HCEC 1CT (cell line): ENCODE results near the gene CMIP.

Source experiments
- DNase-seq: peaks from one replicate; pipeline ENCODE4 v3.0.0-alpha.2; 2017

CMIP gene

DNA sequence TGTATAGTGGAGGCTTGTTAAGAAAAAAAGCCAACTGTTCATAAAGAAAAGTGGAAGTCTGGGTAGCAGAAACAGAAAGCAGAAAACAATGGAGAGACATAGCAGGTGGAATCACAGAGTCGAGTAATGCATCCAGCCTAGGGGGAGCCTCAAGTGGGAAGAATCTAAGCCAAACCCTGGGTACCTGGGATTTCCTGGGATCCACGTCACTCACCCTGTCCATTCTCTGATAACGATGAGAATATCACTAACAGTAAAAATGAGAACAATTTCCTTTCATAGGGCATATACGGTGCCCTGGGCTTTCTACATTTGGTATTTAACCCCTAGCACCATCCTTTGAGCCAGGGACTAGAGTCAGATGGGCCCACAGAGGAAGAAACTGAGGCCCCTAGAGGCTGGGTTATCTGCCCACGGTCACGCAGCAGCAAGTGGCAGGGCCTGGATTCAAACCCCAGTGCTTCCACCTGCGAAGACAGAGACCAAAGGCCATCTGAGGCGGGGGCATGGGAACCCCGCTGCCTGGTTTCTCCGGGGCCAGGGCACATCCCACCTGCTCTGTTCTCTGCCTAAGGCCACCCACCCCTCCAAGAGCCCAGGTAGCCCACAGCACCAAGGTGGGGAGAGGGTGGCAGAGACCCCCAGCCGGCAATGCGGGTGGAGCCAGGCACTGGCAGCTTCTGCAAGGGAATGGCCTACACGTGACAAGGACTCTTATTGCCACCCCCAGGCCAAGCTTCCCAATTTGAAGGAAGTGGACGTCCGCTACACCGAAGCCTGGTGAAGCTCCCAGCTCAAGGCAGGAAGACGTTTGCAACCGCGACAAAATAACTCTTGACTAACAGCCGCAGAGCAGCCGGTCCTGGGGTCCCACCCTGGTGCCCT, 264.6 kb downstream of the CMIP start:
- no peak for DNase-seq

DNA sequence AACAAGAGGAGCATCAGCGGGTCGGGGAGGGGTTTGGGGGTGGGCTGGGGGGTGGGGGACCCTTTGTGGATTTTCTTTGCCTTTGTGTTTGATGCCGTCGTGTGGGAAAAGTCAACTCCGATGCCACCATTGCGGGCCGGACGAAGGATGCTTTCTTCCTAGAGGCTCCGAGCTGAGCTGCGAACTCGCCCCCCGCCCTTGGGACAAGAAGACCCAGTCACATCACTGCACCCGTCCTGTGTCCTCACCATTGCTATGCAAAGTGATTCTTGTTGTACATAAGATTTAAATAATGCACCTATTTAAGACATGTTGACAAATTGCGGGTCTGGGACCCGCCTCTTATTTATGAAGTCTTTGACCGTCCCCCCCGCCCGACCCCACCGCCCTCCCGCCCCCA, 265.4 kb downstream of the CMIP start:
- no peak for DNase-seq

DNA sequence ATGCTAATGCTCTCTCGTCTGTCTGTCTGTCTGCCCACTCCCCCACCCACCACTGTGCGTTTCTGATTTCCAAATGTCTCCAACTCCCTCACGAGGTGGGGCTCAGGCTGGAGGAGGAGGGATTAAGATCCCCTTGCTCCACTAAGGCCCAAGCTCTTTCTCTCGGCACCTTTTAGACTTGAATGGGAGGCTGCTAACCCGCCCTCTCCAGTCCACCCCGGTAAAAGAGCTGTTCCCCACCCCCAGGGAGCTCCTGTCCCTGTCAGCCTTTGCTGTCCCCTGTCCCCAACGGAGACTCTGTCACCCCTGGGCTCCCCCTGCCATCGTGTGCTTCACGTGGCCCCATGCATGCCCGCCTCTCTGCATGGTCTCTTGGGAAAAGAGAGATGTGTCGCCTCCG, 266.0 kb downstream of the CMIP start:
- no peak for DNase-seq

DNA sequence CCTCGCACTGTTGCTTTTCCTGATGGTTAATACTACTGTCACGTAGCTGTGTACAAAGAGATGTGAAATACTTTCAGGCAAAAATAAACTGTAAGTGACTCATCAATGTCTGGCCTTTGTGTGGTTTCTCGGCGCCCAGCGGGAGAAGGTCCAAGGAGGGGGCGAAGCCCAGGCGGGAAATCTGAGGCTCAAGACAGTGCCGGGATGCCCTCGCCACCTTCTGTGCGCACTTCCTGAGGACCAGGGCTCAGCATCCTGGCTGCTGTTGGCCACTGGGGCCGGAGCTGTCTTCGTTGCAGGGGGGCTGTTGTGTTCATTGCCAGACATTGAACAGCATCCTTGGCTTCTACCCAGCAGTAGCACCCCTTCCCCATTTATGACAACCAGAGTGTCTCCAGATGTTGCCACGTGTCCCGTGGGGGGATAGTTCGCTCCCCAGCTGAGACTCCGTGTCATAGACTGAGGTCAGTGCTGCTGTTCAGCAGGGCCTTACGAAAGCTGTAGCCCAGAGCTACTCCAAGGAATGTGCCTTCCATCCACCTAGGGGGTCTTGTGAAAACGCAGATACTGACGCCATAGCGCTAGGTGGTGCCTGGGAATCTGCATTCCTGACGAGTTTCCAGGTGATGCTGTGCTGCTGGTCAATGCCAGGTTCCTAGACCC, 267.2 kb downstream of the CMIP start:
- DNase-seq = peak; percentile 90

DNA sequence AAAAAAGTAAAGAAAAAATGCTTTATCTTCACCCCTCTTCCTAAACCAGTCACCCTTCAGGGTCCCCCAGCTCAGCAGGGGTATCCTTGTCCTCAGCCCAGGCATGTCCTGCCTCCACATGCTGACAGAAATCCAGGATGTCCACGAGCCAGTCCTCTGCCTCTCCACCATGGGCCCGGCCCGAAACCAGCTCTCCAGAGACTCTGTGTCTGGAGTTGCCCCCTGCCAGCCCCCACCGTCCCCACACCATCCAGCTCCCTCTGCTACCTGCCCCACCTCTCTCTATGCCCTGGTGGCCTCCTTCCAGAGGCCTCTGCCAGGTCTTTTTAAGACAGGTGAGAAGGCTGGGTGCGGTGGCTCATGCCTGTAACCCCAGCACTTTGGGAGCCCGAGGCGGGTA, 268.1 kb downstream of the CMIP start:
- no peak for DNase-seq

DNA sequence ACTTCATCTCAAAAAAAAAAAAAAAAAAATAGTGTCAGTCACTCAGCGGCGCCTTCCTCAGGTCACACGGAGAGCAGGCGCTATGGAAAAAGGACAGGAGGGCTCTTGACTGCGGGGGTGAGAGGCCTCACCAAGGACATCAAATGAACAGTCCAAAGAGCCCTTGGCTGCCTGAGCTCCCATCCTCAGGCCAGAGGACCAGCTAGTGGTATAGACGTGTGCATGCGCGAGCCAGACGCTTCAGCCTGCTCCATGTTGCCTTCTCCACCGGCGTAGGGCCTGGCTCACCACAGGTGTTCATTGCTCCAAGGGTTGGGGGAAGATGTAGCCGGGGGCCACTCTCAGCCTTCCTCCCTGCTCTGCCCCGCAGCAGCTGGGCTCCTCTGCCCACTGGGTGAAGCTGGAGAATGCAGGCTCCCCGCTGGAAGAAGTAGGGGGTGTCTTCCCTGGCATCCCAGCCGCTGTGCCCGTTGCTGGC, 268.7 kb downstream of the CMIP start:
- no peak for DNase-seq

DNA sequence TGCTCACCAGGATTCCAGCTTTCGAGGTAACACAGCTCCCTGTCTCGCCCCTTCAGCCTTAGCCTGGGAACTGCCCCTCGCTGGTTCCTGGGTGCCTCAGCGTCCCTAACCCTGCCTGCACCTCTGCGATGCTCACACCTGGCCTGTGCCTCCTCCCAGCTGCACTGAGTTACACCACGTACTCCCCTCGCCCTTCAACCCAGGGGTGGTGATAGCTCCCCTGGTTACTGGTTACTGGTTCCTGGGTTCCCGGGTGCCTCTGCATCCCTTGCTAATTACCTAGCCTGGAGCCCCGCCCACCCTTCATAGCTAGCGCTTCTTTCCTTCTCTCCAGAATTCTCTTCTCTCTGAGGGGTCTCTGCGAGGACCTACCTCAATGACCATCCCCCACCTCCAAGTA, 269.2 kb downstream of the CMIP start:
- DNase-seq = no peak

DNA sequence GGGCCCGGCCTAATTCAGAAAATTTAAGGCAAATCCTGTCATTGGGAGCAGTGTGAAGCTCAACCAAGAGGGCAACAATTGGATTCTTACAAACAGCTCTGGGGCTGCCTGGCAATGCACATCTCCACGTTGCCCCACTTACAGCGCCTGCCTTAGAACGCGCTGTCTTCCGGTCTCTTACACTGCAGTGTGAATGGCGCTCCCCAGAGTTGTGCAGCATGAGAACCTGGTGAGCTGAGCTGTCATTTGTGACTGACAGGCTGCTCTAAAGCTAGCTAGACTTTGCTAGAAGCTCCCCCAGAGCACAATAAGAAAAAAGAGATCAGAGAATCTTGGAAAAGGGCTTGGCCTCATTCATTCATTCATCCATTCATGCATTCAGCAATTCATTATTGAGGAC, 270.0 kb downstream of the CMIP start:
- DNase-seq = no peak

DNA sequence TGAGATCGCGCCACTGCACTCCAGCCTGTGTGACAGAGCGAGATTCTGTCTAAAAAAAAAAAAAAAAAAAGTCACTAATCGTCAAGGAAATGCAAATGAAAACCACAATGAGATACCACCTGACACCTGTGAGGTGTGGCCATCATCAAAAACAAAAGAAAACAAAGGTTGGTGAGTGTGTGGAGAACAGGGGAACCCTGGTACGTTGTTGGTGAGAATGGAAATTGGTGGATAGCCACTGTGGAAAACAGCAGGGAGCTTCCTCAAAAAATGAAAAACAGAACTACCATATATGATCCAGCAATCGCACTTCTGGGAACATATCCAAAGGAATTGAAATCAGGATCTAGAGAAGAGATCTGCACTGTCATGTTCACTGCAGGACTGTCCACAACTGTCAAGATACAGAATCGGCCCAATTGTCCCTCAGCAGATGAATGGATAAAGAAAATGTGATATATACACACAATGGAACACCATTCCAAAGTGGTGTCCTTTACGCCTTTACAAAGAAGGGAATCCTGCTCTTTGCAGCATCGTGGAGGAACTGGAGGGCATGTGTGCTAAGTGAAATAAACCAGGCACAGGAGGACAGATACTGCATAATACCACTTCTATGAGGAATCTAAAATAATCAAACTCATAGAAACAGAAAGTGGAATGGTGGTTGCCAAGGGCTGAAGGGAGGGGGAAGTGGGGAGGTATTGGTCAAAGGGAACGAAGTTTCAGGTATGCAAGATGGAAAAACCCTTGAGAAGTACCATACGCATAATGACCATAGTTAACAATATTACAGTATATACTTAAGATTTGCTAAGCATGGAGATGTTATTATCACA, 271.0 kb downstream of the CMIP start:
- DNase-seq = no peak

DNA sequence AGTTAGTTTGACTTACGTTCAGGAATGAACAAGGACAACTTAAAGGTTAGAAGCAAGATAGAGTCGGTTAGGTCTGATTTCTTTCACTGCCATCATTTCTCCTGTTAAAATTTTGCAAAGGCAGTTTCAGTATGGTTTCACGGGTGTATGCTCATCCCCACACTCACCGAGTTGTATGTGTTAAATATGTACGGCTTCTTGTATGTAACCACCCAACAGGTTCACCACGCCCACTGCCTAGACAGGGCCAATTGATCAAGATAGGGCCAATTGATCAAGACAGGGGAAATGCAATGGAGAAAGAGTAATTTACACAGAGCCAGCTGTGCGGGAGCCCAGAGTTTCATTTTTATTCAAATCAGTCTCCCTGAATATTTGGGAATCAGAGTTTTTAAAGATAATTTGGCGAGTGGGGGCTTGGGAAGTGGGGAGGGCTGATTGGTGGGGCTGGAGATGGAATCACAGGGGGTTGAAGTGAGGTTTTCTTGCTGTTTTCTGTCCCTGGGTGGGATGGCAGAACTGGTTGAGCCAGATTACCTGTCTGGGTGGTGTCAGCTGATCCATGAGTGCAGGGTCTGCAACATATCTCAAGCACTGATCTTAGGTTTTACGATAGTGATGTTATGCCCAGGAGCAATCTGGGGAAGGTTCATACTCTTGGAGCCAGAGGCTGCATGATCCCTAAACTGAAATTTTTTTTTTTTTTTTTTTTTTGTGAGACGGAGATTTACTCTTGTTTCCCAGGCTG, 272.0 kb downstream of the CMIP start:
- DNase-seq = no peak

DNA sequence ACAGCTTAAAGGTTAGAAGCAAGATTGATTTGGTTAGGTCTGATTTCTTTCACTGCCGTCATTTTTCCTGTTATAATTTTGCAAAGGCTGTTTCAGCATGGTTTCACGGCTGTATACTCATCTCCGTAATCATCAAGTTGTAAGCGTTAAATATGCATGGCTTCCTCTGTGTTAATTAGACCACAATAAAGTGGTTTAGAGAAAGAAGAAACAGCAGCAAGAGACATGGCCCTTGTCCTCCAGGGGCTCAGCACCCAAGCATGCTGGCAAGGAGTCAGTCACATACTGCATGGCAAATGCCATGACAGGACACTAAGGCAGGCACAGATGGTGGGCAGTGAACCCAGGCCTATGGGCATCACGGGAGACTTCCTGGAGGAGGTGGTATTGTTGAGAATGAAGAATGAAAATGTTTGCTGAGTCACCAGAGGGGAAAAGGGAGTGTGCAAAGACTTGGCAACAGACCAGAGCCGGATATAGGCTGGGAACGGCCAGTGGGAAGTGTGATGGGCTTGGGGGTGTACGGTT, 273.1 kb downstream of the CMIP start:
- DNase-seq = no peak

DNA sequence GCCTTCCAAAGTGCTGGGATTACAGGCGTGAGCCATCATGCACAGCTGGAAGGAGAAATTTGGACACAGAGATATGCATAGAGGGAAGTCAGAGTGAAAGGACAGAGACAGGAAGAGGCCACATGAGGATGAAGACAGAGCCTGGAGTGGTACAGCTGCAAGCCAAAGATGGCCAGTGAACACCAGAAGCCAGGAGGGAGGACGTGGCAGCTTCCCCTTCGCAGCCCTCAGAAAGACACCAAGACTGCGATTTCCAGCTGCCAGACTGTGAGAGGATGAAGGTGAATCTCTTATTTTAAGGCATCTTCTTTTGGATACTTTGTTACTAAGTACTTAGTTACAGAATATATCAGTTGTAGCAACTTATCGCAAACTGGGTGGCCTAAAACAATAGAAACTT, 274.0 kb downstream of the CMIP start:
- no peak for DNase-seq

DNA sequence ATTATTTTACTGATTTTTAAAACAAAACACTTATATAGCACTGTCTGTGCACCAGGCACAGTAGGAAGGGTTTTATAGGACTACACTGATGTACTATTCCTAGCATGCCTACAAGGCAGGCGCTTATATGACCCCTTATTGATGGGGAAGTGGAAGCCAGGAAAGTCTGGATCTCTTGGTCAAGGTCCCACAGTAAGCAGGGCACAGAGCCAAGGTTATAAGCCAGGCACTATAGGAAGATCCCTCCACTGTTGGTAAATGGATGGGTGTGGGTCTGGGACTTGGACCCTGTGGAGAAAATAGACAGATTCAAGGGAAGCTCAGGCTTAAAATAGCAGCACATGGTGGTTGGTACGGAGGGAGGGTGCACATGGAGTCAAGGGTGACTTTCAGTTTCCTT, 275.4 kb downstream of the CMIP start:
- no peak for DNase-seq

DNA sequence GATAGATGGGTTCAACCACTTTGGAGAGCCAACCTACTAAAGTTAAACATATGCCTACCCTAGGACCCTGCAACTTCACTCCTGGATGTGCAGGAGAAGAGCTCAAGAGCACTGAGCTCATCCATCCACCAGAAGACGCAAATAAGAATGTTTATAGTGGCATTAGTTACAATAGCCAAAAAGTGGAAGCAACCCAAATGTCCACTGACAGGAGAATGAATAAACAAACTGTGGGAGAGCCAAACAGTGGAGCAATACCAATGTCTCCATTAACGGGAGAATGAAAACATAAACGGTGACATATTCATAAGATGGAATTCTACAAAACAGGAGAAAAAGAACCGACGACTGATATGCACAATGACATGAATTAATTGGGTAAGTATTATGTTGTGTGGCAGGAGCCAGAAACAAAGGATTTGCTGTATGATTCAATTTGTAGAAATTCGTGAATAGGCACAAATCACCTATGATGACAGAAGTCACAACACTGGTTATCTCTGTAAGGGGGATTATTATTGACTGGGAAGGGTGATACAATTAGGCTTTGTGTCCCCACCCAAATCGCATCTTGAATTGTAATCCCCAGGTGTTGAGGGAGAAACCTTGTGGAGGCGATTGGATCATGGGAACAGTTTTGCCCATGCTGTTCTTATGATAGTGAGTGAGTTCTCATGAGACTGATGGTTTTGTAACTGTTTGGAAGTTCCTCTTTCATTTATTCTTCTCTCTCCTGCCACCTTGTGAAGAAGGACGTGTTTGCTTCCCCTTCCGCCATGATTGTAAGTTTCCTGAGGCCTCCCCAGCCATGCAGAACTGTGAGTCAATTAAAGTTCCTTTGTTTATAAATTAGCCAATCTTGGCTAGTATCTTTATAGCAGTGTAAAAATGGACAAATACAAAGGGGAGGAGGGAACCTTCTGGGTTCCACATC, 276.6 kb downstream of the CMIP start:
- peak; percentile 18 for DNase-seq

DNA sequence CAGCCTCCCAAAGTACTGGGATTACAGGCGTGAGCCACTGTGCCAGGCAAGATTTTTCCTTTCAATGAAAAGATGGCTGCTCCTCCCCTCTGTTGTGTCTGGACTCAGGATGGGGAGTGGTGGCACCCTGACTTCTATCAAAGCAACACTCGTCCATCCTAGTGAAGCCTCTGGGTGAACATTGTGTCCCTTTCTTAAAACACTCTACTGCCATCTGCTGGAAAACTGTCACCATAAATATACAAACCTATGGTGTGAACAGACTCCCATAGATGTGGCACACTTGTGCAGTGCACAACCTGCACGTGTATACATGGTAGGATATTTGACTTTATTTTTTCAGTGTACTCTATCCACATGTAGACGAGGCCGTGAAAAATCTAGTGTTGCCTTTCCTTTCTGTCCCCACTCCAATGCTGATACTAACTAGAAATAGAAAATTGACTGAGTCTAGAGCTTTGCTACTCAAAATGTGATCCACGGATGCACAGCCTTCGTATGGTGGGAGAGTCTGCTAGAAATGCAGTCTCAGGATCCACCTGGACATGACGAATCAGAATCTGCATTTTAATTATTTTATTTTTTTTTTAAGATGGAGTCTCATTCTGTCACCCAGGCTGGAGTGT, 278.6 kb downstream of the CMIP start:
- peak; percentile 75 for DNase-seq

DNA sequence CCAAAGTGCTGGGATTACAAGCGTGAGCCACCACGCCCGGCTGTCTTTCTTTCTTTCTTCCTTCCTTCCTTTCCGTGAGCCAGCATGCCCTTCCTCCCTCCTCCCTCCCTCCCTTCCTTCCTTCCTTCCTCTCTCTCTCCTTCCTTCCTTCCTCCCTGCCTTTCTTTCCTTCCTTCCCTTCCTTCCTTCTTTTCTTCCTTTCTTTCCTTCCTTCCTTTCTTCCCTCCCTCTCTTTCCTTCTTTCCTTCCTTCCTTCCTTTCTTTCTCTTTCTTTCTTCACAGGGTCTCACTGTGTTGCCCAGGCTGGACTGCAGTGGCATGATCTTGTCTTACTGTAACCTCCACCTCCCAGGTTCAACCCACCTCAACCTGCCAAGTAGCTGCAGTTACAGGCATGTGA, 283.8 kb downstream of the CMIP start:
- DNase-seq = no peak

DNA sequence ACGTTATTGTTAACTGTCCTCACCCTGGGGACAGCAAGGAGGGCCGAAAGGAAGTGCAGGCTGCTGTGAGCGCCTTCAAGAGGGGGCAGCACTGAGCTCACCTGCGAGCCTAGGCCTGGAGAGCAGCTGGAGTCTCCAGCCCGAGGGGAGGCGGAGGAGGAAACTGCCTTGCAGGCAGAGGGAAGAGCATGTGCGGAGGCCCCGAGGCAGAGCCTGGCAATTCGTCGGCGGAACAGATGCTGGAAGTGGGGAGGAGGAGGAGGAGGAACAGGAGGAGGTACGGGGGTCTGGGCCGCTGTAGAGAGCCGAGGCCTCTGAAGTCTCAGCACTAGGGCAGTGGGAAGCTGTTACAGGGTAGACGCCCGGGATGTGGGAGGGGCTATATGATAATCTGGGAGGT, 284.8 kb downstream of the CMIP start:
- DNase-seq = no peak

DNA sequence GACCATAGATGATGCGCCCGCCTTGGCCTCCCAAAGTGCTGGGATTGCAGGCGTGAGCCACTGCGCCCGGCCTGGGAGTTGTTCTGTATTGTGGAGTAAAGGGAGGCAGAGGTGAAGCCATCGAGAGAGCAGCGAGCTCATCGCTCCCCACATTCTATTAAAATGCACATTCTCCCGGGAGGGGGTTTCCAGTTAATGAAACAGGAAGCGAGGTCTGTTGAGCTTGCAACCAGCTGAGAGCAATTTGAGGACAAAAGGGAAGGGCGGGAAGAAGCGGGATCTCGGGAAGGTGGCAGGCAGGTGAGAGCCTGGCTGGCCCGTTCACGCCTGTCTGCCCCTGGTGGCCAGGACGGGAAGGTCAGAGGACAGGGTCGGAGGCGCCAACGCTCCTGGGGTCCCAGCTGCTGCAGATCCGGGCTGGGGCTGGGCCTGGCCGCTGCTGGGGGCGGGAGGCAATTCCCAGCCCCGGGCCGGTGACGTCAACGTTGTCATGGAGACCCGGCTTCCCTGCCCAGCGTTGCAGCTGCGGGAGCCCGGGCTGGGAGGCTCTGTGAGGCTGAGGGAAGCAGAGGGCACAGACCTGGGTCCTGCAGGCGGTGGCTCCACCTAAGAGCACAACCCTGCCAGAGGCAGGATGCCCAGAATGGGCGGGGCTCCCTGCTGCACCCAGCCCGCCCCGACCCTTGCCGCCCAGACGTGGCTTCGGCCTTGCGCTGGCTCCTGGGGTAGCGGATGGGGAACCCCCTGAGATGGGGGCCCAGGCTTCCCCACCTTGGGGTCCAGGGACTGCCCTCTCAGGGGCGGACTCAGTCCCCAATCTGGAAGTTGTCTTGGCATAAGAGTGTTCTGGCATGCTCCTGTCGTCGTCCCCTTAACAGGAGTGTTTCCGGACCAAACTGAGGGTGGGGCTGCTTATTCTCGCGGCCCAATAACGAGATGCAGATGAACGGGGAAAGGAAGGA, 285.8 kb downstream of the CMIP start:
- peak; percentile 41 for DNase-seq

DNA sequence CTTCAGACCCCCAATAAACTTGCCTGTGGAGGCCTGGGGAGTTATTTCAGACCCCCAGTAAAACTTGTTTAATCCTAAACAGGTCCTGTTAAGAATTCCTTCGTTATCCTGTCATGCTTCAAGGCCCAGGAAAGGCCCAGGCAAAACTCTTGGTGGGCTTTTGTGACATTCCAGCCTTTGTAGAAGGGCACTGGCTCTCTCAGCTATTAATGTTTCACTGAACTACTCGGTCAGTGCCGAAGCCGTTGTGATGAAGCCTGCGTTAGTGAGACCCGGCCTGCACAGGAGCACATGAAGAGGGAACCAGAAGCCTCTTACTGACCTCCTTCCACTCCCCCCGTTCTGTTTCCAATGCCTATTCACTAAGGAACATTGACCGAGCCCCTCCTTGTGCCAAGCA, 287.0 kb downstream of the CMIP start:
- no peak for DNase-seq

DNA sequence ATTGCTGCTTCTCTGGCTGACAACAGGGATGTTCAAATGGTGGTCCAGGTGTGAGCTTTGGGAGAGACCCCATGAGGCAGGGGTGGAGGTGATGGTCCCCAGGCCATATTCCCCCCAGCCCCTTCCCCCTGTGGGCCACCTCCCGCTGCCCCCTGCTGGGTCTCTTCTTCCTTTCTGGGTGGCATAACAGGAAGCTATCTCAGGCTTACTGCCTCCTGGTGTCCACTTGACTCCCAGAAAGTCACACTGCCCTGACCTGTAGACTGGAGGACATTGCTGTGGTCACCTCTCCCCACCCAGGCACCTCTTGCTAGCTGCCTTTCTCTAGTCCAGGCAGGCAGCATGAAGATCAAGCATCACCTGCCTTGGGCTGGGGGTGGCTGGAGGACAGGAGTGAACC, 288.1 kb downstream of the CMIP start:
- DNase-seq = no peak
